Measurements from ENCODE around the gene SPNS2.

DNA sequence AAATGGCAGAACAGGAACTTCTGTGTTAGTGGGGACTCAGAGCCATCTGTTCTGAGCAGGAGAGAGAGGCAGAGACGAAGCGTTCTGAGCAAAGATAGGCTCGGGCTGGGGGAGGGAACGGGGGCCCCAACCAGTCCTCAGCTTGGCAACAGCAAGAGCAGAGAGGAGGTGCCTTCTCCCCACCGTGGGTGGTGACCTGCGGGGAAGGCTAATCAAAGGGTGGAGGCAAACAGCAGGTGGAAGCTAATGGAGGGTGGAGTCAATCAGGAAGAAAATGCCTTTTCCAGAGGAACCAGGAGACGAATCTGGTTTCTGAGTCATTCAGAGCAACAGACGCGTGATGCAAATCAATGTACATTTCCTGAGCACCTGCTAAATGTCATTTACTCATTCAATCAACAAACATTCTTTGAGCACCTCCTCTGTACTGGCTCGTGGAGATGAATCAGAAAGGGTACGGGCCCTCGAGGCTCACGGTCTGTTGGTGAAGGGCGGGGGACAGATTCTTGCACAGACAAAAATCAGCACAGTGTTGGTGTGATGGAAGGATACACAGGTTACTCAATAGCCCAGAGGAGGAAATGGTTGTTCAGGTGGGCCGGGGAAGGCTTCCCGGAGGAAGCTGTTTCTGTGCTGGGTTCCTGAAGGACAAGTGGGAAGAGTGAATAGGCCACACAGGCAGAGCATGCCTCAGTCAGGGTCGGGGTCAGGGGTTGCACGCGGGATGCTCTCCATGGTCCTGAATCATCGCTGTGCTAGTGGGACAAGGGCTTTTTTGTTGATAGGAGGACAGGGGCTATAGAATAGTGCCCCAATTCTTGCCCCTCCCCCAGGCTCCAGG lies 5.7 kb upstream of the SPNS2 start:
- TF ChIP-seq, protein P1, sequence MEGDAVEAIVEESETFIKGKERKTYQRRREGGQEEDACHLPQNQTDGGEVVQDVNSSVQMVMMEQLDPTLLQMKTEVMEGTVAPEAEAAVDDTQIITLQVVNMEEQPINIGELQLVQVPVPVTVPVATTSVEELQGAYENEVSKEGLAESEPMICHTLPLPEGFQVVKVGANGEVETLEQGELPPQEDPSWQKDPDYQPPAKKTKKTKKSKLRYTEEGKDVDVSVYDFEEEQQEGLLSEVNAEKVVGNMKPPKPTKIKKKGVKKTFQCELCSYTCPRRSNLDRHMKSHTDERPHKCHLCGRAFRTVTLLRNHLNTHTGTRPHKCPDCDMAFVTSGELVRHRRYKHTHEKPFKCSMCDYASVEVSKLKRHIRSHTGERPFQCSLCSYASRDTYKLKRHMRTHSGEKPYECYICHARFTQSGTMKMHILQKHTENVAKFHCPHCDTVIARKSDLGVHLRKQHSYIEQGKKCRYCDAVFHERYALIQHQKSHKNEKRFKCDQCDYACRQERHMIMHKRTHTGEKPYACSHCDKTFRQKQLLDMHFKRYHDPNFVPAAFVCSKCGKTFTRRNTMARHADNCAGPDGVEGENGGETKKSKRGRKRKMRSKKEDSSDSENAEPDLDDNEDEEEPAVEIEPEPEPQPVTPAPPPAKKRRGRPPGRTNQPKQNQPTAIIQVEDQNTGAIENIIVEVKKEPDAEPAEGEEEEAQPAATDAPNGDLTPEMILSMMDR (IDR thresholded peaks at IDR 0.05): no peak
- TF ChIP-seq EZH2 (IDR thresholded peaks at IDR 0.05) (no peak), EZH2phosphoT487 (IDR thresholded peaks at IDR 0.05) (no peak)

All from neural progenitor cell (in vitro differentiated cells).